Measurements from ENCODE around the gene EXT2. TPM values are rescaled to one million over a fixed set of nuclear protein-coding genes. Genes with fewer than 3 reads are reported as not detected.

The EXT2 gene
- total RNA-seq, 1 experiment from 2014 or later, result 42.8 TPM

GRCh38 chr11:44049832-44050231, 45.6 kb upstream of the EXT2 start (continued):
- no peak for TF ChIP-seq REST (IDR thresholded peaks at IDR 0.05; ENCODE audit: low read depth)
- TF ChIP-seq ATF3 (IDR thresholded peaks at IDR 0.05), result no peak
- TF ChIP-seq EGR1 (IDR thresholded peaks at IDR 0.05; ENCODE audit: low read depth), result no peak
- TF ChIP-seq SP1 (IDR thresholded peaks at IDR 0.05; ENCODE audit: low read depth), result no peak
- no peak for TF ChIP-seq SRF (IDR thresholded peaks at IDR 0.05; ENCODE audit: low read depth)

- intact Hi-C loops (cut with micrococcal nuclease), result no loop called here
- no peak for ATAC-seq
- POLR2A ChIA-PET, result no interaction called here
- no peaks in the 10 kb centered on the region for H3K79me2 ChIP-seq (ENCODE audit: insufficient read depth, low read length)
- H3K9me2 ChIP-seq (ENCODE audit: insufficient read depth), result no peaks in the 10 kb centered on the region
- no TSS peak for BruUV-seq (replicated peaks)
- TF ChIP-seq SP1 (IDR thresholded peaks at IDR 0.05; ENCODE audit: low read depth) (no peak), EGR1 (IDR thresholded peaks at IDR 0.05; ENCODE audit: low read depth) (no peak), FOSL1 (IDR thresholded peaks at IDR 0.05; ENCODE audit: low read depth) (no peak), SIN3A (IDR thresholded peaks at IDR 0.05; ENCODE audit: low read depth) (no peak), MAX (IDR thresholded peaks at IDR 0.05) (no peak), JUND (IDR thresholded peaks at IDR 0.05) (no peak), YY1 (IDR thresholded peaks at IDR 0.05; ENCODE audit: extremely low read depth, insufficient replicate concordance, low read depth, low read length) (no peak), ZNF274 (IDR thresholded peaks at IDR 0.05; ENCODE audit: low read depth, low read length) (no peak), CBX3 (IDR thresholded peaks at IDR 0.05; ENCODE audit: low read depth) (no peak), POLR2A (IDR thresholded peaks at IDR 0.05; ENCODE audit: borderline replicate concordance, extremely low read depth, insufficient read depth, insufficient read length) (no peak), ELF1 (IDR thresholded peaks at IDR 0.05; ENCODE audit: borderline replicate concordance, low read depth) (no peak), TCF7L2 (IDR thresholded peaks at IDR 0.05; ENCODE audit: borderline replicate concordance, extremely low read depth, insufficient read depth, insufficient read length) (no peak), REST (IDR thresholded peaks at IDR 0.05; ENCODE audit: low read depth) (no peak), POLR2AphosphoS5 (IDR thresholded peaks at IDR 0.05; ENCODE audit: low read depth, low read length) (no peak), EZH2phosphoT487 (IDR thresholded peaks at IDR 0.05; ENCODE audit: borderline replicate concordance) (no peak)
- H3K4me2 ChIP-seq (ENCODE audit: low read length), result no peak overlapping the region
- no peaks in the 10 kb centered on the region for H3K9me3 ChIP-seq (ENCODE audit: control insufficient read depth in 1 of 2, insufficient read depth in 1 of 2, low read depth in 1 of 2, low read length in 2 of 2)
- H3K27me3 ChIP-seq (ENCODE audit: insufficient read depth, low read length), result no peaks in the 10 kb centered on the region
- peaks cover 0 to 5% of the 10 kb centered on the region in 2 experiments; a peak in 2 of 4 replicates for H3K4me1 ChIP-seq (ENCODE audit: control insufficient read depth in 1 of 2, insufficient read depth in 2 of 2, low read length in 2 of 2)
- no peak overlapping the region for H3K4me3 ChIP-seq (replicated peaks in 1 of 2; ENCODE audit: low read depth in 1 of 2, low read length in 2 of 2)
- RAD21 ChIA-PET (ENCODE audit: low non-redundant PET in 1 of 2, low total read pairs in 2 of 2, uncharacterized antibody in 2 of 2, unreplicated experiment in 2 of 2), result no interaction called here
- no peak for DNase-seq (ENCODE audit: low read depth, low spot score)
- H2AFZ ChIP-seq (ENCODE audit: low read depth, low read length, poor library complexity, severe bottlenecking), result no peak overlapping the region
- no peak overlapping the region for H3K9ac ChIP-seq (ENCODE audit: low read length)
- CTCF ChIA-PET, result no interaction called here
- no peak overlapping the region for H3K27ac ChIP-seq (ENCODE audit: low read depth, low read length)
- H3K36me3 ChIP-seq (ENCODE audit: control insufficient read depth in 1 of 2, insufficient read depth in 2 of 2, low read length in 2 of 2), result no peaks in the 10 kb centered on the region
- no peaks in the 10 kb centered on the region for H4K20me1 ChIP-seq (ENCODE audit: insufficient read depth)
Observed at GRCh38 chr11:44051171-44051570, 44.3 kb upstream of the EXT2 start.
